SK-N-SH treated with all-trans-retinoic acid at 6 μM for 48 hours (cell line): ENCODE data around the gene SERPINA1.

Source experiments
- ATAC-seq: fragments of 200-7000 bp; cut with Tn5 transposase; 3 replicates; pipeline ENCODE4 v1.9.1; 2020; ENCODE audit warnings: mild to moderate bottlenecking, moderate library complexity
- ARNTL ChIP-seq: fragments of 450-650 bp; formaldehyde crosslinking; IDR thresholded peaks from 2 replicates; pipeline ENCODE4 v1.5.0; 2020; ENCODE audit warnings: low read depth, mild to moderate bottlenecking, moderate library complexity, borderline replicate concordance
- BACH2 ChIP-seq: fragments of 250-450 bp; sonication (Bioruptor Pico); IDR thresholded peaks from 2 replicates; pipeline ENCODE4 v1.9.0; 2021; ENCODE audit warnings: mild to moderate bottlenecking, borderline replicate concordance
- CSDC2 ChIP-seq: fragments of 250-450 bp; sonication (Bioruptor Pico); IDR thresholded peaks from 2 replicates; pipeline ENCODE4 v1.5.0; 2020; ENCODE audit warnings: mild to moderate bottlenecking, moderate library complexity
- ESRRG ChIP-seq: fragments of 250-450 bp; sonication (Bioruptor Pico); IDR thresholded peaks from 2 replicates; pipeline ENCODE4 v1.6.1; 2021; ENCODE audit warnings: mild to moderate bottlenecking
- GLIS3 ChIP-seq: fragments of 250-450 bp; sonication (Bioruptor Pico); IDR thresholded peaks from 2 replicates; pipeline ENCODE4 v1.5.0; 2020; ENCODE audit warnings: mild to moderate bottlenecking, moderate library complexity
- ISL1 ChIP-seq: fragments of 250-450 bp; sonication (Bioruptor Pico); IDR thresholded peaks from 2 replicates; pipeline ENCODE4 v2.1.2; 2022; ENCODE audit warnings: mild to moderate bottlenecking, moderate library complexity
- OSR1 ChIP-seq: fragments of 250-450 bp; sonication (Bioruptor Pico); IDR thresholded peaks from 2 replicates; pipeline ENCODE4 v1.8.0; 2022; ENCODE audit warnings: moderate library complexity, mild to moderate bottlenecking, inconsistent platforms
- RARB ChIP-seq: fragments of 250-450 bp; sonication (Bioruptor Pico); IDR thresholded peaks from 2 replicates; pipeline ENCODE4 v1.8.0; 2021; ENCODE audit warnings: mild to moderate bottlenecking, moderate library complexity
- SNAI2 ChIP-seq: fragments of 250-450 bp; sonication (Bioruptor Pico); IDR thresholded peaks from 2 replicates; pipeline ENCODE4 v1.5.0; 2020; ENCODE audit warnings: mild to moderate bottlenecking, moderate library complexity
- TCF4 ChIP-seq: fragments of 250-450 bp; sonication (Bioruptor Pico); IDR thresholded peaks from 2 replicates; pipeline ENCODE4 v1.8.0; 2021; ENCODE audit warnings: mild to moderate bottlenecking, moderate library complexity, borderline replicate concordance
- TOX ChIP-seq: fragments of 250-450 bp; sonication (Bioruptor Pico); IDR thresholded peaks from 2 replicates; pipeline ENCODE4 v1.8.0; 2021; ENCODE audit warnings: mild to moderate bottlenecking, moderate library complexity, borderline replicate concordance
- ZFP3 ChIP-seq: fragments of 250-450 bp; sonication (Bioruptor Pico); IDR thresholded peaks from 2 replicates; pipeline ENCODE4 v1.5.0; 2020; ENCODE audit warnings: mild to moderate bottlenecking, moderate library complexity
- ZFP30 ChIP-seq: fragments of 450-650 bp; formaldehyde crosslinking; IDR thresholded peaks from 2 replicates; pipeline ENCODE4 v1.5.0; 2022; ENCODE audit warnings: mild to moderate bottlenecking, moderate library complexity
- ZNF565 ChIP-seq: fragments of 450-650 bp; formaldehyde crosslinking; conservative IDR thresholded peaks from 2 replicates; pipeline ENCODE4 v1.5.0; 2020; ENCODE audit warnings: low read depth, mild to moderate bottlenecking, moderate library complexity
- ZNF70 ChIP-seq: fragments of 450-650 bp; formaldehyde crosslinking; IDR thresholded peaks from 2 replicates; pipeline ENCODE4 v1.5.0; 2020; ENCODE audit warnings: mild to moderate bottlenecking, moderate library complexity
- ZNF8 ChIP-seq: fragments of 450-650 bp; formaldehyde crosslinking; IDR thresholded peaks from 2 replicates; pipeline ENCODE4 v1.5.0; 2020; ENCODE audit warnings: mild to moderate bottlenecking, moderate library complexity
- TF ChIP-seq, protein P1 (sequence below): fragments of 250-450 bp; sonication (Bioruptor Pico); IDR thresholded peaks from 2 replicates; pipeline ENCODE4 v1.5.0; 2020; ENCODE audit warnings: mild to moderate bottlenecking, moderate library complexity
- TF ChIP-seq, protein P2 (sequence below): fragments of 250-450 bp; sonication (Bioruptor Pico); IDR thresholded peaks from 2 replicates; pipeline ENCODE4 v1.8.0; 2021; ENCODE audit warnings: low read depth, mild to moderate bottlenecking, moderate library complexity, borderline replicate concordance
- TF ChIP-seq, protein P3 (sequence below): fragments of 250-450 bp; sonication (Bioruptor Pico); IDR thresholded peaks from 2 replicates; pipeline ENCODE4 v1.5.1; 2020; ENCODE audit warnings: low read depth, mild to moderate bottlenecking, moderate library complexity
- TF ChIP-seq, protein P4 (sequence below): fragments of 250-450 bp; sonication (Bioruptor Pico); IDR thresholded peaks from 2 replicates; pipeline ENCODE4 v1.5.1; 2021; ENCODE audit warnings: mild to moderate bottlenecking, moderate library complexity
- TF ChIP-seq, protein P5 (sequence below): fragments of 250-450 bp; sonication (Bioruptor Pico); IDR thresholded peaks from 2 replicates; pipeline ENCODE4 v1.8.0; 2020; ENCODE audit warnings: mild to moderate bottlenecking, moderate library complexity, borderline replicate concordance

Gene SERPINA1

DNA sequence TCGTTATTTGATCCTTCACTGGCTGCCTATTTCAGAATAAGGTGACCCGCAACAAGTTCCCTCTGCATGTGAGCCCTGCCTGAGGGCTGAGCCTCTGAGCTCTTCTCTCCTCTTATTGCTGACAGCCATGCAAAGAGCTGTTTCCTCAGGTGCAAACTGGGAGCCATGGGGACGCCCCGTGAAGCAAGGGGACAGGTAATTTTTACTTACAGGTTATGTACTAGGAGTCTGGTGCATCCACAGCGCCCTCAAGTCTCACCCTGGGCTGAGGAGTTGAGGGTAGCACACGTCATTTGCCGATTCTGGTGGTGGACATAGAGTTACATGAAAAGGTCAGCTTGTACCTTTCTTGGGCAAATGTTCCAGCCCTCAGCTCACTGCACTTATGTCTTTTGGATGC lies 39.1 kb downstream of the SERPINA1 start:
- no peak for ATAC-seq
- TF ChIP-seq GLIS3 (CRISPR knock-in tag) (no peak), ZFP3 (CRISPR knock-in tag) (no peak), RARB (CRISPR knock-in tag) (no peak), ISL1 (no peak), TCF4 (CRISPR knock-in tag) (no peak), ZFP30 (no peak), BACH2 (CRISPR knock-in tag) (no peak), ZNF565 (CRISPR knock-in tag) (no peak), TOX (CRISPR knock-in tag) (no peak), ZNF8 (CRISPR knock-in tag) (no peak), SNAI2 (CRISPR knock-in tag) (no peak), CSDC2 (CRISPR knock-in tag) (no peak), ARNTL (CRISPR knock-in tag) (no peak), ZNF70 (CRISPR knock-in tag) (no peak), ESRRG (CRISPR knock-in tag) (no peak), OSR1 (CRISPR knock-in tag) (no peak)
- TF ChIP-seq, protein P1, sequence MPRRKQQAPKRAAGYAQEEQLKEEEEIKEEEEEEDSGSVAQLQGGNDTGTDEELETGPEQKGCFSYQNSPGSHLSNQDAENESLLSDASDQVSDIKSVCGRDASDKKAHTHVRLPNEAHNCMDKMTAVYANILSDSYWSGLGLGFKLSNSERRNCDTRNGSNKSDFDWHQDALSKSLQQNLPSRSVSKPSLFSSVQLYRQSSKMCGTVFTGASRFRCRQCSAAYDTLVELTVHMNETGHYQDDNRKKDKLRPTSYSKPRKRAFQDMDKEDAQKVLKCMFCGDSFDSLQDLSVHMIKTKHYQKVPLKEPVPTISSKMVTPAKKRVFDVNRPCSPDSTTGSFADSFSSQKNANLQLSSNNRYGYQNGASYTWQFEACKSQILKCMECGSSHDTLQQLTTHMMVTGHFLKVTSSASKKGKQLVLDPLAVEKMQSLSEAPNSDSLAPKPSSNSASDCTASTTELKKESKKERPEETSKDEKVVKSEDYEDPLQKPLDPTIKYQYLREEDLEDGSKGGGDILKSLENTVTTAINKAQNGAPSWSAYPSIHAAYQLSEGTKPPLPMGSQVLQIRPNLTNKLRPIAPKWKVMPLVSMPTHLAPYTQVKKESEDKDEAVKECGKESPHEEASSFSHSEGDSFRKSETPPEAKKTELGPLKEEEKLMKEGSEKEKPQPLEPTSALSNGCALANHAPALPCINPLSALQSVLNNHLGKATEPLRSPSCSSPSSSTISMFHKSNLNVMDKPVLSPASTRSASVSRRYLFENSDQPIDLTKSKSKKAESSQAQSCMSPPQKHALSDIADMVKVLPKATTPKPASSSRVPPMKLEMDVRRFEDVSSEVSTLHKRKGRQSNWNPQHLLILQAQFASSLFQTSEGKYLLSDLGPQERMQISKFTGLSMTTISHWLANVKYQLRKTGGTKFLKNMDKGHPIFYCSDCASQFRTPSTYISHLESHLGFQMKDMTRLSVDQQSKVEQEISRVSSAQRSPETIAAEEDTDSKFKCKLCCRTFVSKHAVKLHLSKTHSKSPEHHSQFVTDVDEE (CRISPR knock-in tag): no peak
- TF ChIP-seq, protein P2, sequence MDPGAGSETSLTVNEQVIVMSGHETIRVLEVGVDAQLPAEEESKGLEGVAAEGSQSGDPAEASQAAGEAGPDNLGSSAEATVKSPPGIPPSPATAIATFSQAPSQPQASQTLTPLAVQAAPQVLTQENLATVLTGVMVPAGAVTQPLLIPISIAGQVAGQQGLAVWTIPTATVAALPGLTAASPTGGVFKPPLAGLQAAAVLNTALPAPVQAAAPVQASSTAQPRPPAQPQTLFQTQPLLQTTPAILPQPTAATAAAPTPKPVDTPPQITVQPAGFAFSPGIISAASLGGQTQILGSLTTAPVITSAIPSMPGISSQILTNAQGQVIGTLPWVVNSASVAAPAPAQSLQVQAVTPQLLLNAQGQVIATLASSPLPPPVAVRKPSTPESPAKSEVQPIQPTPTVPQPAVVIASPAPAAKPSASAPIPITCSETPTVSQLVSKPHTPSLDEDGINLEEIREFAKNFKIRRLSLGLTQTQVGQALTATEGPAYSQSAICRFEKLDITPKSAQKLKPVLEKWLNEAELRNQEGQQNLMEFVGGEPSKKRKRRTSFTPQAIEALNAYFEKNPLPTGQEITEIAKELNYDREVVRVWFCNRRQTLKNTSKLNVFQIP: no peak
- TF ChIP-seq, protein P3, sequence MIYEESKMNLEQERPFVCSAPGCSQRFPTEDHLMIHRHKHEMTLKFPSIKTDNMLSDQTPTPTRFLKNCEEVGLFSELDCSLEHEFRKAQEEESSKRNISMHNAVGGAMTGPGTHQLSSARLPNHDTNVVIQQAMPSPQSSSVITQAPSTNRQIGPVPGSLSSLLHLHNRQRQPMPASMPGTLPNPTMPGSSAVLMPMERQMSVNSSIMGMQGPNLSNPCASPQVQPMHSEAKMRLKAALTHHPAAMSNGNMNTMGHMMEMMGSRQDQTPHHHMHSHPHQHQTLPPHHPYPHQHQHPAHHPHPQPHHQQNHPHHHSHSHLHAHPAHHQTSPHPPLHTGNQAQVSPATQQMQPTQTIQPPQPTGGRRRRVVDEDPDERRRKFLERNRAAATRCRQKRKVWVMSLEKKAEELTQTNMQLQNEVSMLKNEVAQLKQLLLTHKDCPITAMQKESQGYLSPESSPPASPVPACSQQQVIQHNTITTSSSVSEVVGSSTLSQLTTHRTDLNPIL (CRISPR knock-in tag): no peak
- TF ChIP-seq, protein P4, sequence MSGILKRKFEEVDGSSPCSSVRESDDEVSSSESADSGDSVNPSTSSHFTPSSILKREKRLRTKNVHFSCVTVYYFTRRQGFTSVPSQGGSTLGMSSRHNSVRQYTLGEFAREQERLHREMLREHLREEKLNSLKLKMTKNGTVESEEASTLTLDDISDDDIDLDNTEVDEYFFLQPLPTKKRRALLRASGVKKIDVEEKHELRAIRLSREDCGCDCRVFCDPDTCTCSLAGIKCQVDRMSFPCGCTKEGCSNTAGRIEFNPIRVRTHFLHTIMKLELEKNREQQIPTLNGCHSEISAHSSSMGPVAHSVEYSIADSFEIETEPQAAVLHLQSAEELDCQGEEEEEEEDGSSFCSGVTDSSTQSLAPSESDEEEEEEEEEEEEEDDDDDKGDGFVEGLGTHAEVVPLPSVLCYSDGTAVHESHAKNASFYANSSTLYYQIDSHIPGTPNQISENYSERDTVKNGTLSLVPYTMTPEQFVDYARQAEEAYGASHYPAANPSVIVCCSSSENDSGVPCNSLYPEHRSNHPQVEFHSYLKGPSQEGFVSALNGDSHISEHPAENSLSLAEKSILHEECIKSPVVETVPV (CRISPR knock-in tag): no peak

DNA sequence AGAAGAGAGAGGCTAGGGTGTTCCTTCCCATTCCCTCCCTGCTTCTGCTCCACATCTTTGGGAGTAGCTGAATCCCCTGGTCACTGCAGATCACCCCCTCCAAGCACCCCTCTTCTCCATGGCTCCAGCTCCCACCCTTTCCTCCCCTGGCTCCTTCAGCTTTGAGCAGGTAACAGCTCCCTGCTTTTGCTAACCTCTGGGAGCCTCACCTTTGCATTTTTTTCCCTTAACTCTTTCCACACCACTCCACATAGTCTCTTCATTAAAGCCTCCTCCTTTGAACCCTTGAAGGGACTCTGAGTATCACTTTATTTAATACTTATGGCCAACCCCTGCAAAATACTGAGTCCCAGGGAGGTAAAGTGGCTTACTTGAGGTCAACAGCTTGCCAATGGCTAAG lies 39.6 kb downstream of the SERPINA1 start:
- no peak for ATAC-seq
- TF ChIP-seq, protein P5, sequence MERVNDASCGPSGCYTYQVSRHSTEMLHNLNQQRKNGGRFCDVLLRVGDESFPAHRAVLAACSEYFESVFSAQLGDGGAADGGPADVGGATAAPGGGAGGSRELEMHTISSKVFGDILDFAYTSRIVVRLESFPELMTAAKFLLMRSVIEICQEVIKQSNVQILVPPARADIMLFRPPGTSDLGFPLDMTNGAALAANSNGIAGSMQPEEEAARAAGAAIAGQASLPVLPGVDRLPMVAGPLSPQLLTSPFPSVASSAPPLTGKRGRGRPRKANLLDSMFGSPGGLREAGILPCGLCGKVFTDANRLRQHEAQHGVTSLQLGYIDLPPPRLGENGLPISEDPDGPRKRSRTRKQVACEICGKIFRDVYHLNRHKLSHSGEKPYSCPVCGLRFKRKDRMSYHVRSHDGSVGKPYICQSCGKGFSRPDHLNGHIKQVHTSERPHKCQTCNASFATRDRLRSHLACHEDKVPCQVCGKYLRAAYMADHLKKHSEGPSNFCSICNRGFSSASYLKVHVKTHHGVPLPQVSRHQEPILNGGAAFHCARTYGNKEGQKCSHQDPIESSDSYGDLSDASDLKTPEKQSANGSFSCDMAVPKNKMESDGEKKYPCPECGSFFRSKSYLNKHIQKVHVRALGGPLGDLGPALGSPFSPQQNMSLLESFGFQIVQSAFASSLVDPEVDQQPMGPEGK: no peak
- TF ChIP-seq RARB (CRISPR knock-in tag) (no peak), TCF4 (CRISPR knock-in tag) (no peak), CSDC2 (CRISPR knock-in tag) (no peak), GLIS3 (CRISPR knock-in tag) (no peak), ZNF565 (CRISPR knock-in tag) (no peak), ZNF70 (CRISPR knock-in tag) (no peak), BACH2 (CRISPR knock-in tag) (no peak), ISL1 (no peak)
- TF ChIP-seq, protein P2: no peak
